GM12872 (cell line): ENCODE measurements around the gene ZDHHC14.

ENCODE experiments used
- TF ChIP-seq, protein P1 (sequence below): IDR thresholded peaks from 3 replicates; pipeline ENCODE4 v1.5.1; 2011; ENCODE audit warnings: low read depth, mild to moderate bottlenecking, low read length, moderate library complexity; ENCODE audit not compliant: insufficient read depth

ZDHHC14 gene

DNA sequence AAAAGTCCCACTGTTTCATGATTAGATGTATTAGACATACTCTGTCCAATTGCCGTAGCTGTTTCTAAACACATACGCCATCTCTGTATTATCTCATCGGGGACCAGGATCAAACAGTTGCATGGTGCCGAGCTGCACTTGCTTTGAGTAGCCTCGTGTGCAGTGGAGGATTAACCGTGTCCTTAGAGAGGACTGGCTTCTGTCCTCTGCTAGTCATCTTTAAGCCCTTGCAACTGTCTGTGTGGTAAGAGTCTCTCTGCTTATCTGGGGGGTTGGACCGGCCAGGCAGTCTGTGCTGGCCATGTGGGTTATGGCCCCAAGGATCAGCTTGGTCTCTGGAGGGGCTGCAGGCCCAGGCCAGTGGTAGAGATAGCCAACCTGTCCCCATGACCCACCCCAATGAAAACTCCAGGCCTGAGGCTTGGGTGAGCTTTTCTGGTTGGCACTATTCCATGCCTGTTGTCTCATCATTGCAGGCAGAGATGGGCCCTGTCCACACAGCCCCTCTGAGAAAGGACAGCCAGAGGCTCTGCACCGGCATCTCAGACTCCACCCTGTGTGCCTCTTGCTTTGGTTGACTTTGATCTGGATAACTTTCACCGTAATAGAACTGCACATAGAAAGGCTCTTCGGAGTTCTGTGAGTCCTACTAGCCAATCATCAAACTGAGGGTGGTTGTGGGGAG is 304.7 kb downstream of the ZDHHC14 start:
- TF ChIP-seq, protein P1, sequence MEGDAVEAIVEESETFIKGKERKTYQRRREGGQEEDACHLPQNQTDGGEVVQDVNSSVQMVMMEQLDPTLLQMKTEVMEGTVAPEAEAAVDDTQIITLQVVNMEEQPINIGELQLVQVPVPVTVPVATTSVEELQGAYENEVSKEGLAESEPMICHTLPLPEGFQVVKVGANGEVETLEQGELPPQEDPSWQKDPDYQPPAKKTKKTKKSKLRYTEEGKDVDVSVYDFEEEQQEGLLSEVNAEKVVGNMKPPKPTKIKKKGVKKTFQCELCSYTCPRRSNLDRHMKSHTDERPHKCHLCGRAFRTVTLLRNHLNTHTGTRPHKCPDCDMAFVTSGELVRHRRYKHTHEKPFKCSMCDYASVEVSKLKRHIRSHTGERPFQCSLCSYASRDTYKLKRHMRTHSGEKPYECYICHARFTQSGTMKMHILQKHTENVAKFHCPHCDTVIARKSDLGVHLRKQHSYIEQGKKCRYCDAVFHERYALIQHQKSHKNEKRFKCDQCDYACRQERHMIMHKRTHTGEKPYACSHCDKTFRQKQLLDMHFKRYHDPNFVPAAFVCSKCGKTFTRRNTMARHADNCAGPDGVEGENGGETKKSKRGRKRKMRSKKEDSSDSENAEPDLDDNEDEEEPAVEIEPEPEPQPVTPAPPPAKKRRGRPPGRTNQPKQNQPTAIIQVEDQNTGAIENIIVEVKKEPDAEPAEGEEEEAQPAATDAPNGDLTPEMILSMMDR = no peak

DNA sequence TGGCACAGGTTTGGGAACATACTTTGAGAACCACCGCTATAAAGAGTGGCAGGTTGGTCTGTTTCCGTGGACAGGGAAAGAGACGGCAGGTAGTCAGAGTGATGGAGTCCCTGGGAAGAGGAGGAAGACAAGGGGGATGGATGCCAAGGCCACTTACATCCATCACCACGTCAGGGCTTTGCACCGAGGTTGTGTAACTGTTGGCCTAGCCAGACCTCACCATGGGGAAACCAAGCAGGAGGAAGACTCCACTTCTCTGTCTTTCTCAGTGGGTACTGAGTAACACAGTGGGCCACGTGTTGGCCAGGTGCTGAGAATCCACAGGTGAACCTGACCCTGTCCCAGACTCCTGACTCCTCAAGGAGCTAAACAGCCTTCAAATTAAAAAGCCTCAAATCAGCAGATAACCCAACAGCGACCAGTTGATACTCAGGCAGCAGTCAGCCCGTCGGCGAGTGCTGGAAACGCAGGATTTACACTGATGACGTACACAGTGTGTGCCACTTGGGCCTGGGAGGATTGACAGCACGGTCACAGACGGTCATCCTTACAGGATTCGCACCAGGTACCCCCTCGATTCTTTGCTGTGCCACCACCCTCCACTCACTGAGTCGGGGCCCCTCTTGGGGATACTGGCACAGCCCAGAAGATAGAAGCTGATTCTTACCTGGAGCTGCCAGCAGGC is 307.4 kb downstream of the ZDHHC14 start:
- TF ChIP-seq, protein P1 = no peak

DNA sequence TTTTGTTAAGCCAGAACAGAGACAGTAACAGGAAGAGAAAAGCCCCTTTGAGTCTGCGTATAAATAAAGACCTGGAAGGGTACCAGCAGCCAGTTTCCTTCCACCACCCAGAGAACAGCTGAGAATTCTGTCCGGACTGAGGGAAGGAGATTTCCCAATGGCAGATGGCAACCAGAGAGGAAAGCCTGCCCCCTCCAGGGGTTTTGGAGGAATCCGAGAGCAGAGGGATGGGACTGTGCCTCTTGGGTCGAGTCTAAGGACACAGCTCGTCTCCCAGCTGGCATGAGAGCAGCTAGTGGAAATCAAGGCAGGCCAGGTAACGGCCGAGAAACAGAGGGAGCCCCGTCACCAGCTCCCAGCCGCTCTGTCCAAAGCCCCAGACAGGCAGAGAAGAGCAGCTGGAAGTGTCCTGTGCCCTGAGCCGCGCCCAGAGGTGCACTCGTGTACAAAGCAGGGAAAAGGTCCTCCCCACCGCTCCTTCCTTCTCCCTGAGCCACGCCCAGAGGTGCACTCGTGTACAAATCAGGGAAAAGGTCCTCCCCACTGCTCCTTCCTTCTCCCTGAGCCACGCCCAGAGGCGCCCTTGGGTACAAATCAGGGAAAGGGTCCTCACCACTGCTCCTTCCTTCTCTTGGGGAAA is 308.1 kb downstream of the ZDHHC14 start:
- TF ChIP-seq, protein P1 = no peak

DNA sequence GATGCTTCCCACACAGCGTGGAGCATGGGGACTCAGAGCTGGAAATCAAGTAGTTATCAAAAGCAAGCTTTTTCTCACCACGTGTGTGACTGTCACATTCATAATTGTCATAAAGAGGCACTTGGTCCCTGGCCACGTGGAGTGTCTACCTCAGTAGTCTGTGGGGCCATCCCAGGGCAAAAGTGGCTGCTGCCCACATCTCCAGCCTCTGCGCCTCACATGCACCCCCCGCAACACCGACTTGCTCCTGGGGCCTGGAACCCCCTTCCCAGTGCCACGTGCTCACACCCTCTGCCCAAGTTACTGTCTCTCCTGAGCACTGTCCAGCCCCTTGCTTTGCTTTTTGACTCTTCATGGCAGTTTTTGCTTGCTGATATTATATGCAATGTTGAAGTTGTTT is 308.9 kb downstream of the ZDHHC14 start:
- TF ChIP-seq, protein P1 = no peak

DNA sequence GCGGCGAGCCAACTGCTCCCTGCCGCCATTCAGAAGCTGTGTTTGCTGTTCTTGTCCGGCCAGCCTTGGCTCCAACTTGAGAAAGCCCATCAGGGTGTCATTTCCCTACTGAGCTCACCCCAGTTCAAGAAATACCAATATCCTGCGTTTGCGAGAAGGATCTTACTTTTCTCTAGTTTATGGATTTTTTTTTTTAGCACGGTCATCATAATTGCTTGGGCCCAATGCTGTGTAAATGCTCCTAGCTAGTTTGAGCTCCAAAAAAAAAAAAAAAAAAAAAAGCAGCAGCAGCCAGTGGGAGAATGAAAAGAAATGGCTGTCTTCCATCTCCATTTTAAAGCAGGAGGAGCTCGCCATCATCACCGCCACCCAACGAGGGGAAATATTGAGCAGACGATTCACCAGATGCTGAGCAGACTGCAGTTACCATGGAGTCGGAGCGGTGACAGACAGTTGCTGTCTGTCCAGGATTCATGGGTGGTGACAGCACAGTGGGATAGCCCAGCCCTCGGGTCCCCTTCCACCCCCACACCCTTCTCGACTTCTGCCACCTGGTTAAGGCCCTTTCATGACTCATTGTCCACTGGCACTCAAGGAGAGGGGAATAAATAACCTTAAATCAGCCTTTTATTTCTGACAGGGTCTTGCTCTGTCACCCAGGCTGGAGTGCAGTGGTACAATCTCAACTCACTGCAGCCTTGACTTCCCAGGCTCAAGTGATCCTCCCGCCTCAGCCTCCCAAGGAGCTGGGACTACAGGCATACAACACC is 309.6 kb downstream of the ZDHHC14 start:
- TF ChIP-seq, protein P1 = no peak

DNA sequence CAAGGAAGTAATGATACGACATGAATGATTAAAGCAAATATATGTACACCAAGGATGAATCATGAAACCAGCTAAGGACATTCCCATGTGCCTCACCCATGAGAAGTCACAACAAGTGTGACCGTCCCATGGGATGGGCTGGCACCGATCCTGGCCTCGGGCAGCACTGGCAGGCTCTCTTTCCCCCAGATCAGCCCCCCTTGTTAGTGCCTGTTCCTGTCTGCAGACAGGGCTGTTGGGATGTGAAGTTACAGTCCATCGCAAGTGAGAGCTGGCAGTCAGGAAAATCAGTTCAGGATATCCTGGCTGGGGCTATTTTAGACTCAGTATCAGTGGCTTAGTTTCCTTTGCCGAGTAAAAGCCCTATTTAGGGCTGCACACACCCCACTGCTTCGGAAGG is 312.9 kb downstream of the ZDHHC14 start:
- TF ChIP-seq, protein P1 = no peak

DNA sequence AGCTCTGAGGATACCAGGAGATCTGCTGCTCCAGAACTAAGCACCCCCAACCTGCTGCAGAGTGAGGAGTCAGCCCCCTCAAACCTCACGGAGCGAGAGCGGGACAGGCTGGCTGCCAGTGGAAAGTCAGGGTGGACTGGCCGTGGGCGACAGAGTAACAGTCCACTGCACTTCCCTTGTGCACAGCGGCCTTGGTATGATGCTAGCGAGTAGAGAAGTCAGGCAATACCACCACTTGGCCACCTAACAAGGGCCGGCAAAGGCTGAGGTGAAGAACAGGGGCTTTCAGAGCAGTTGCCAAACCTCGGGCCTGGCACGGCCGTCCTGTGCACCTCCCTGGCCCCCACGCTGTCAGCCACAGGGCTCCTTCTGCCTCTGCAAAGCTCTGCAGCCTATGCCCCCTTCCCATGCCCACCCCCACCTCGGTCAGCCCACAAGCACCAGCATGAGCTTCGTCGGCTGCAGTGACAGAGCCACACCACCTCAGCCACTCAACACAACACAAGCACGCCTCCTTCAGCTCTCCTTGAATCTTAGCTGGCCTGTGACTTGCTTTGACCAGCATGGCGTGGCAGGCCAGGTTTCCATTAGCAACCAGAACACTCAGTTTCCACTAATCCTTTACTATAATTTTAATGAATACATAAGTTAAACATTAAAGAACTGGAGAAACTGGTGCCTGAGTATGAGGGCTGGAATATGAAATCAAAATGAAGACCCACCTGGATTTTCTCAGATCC is 314.5 kb downstream of the ZDHHC14 start:
- TF ChIP-seq, protein P1 = no peak
